VCaP (cell line): ENCODE data around the gene PRIMA1.

Experiments used
- H3K27ac ChIP-seq: fragments of 450-650 bp; 2 replicates; pipeline ENCODE4 v1.5.1; 2017
- CTCF ChIP-seq: fragments of 450-650 bp; conservative IDR thresholded peaks from 2 replicates; pipeline ENCODE4 v1.5.1; 2017; ENCODE audit warnings: mild to moderate bottlenecking, moderate library complexity

Gene PRIMA1

GRCh38 chr14:93693914-93694313 is 94.4 kb downstream of the PRIMA1 start:
- TF ChIP-seq CTCF, result no peak
- H3K27ac ChIP-seq, result no peak overlapping the region

GRCh38 chr14:93691042-93691780 is 97.1 kb downstream of the PRIMA1 start:
- TF ChIP-seq CTCF, result 0 out of 2 replicates have a peak, but pooled peaks have one; percentile 14
- no peak overlapping the region for H3K27ac ChIP-seq

GRCh38 chr14:93690146-93690545 is 98.1 kb downstream of the PRIMA1 start:
- TF ChIP-seq CTCF, result no peak
- H3K27ac ChIP-seq, result no peak overlapping the region

- no peak for TF ChIP-seq CTCF
- no peak overlapping the region for H3K27ac ChIP-seq
Observed at GRCh38 chr14:93688820-93689219, 99.5 kb downstream of the PRIMA1 start.

GRCh38 chr14:93688239-93688666 is 100.0 kb downstream of the PRIMA1 start:
- TF ChIP-seq CTCF, result no peak
- no peak overlapping the region for H3K27ac ChIP-seq

- no peak for TF ChIP-seq CTCF
Observed at GRCh38 chr14:93686268-93686667, 102.0 kb downstream of the PRIMA1 start.

GRCh38 chr14:93685121-93685895 is 103.0 kb downstream of the PRIMA1 start:
- no peak overlapping the region for H3K27ac ChIP-seq
- TF ChIP-seq CTCF, result no peak

More at GRCh38 chr14:93686268-93686667, 102.0 kb downstream of the PRIMA1 start:
- H3K27ac ChIP-seq, result no peak overlapping the region
